HG03558 (cell line): ENCODE data around the gene NFATC1.

Source experiments
- ATAC-seq: cut with Tn5 transposase; IDR thresholded peaks from one replicate; pipeline ENCODE4 v1.9.1; 2021; ENCODE audit warnings: moderate number of reproducible peaks; ENCODE audit not compliant: unreplicated experiment; ENCODE audit errors: extremely low read depth

NFATC1 gene

GRCh38 chr18:79483971-79484491 is 88.3 kb downstream of the NFATC1 start:
- no peak for ATAC-seq

- no peak for ATAC-seq
Measured at GRCh38 chr18:79484661-79485621, 89.2 kb downstream of the NFATC1 start.

- no peak for ATAC-seq
Measured at GRCh38 chr18:79485788-79486355, 90.1 kb downstream of the NFATC1 start.

GRCh38 chr18:79486356-79487182 is 90.8 kb downstream of the NFATC1 start:
- ATAC-seq: no peak

GRCh38 chr18:79487183-79487800 is 91.6 kb downstream of the NFATC1 start:
- ATAC-seq: no peak

- ATAC-seq: no peak
Measured at GRCh38 chr18:79487801-79488201, 92.1 kb downstream of the NFATC1 start.

- ATAC-seq: no peak
Measured at GRCh38 chr18:79488311-79489050, 92.8 kb downstream of the NFATC1 start.

- no peak for ATAC-seq
Measured at GRCh38 chr18:79489051-79489898, 93.5 kb downstream of the NFATC1 start.

- ATAC-seq: no peak
Measured at GRCh38 chr18:79489899-79490625, 94.3 kb downstream of the NFATC1 start.

- ATAC-seq: no peak
Measured at GRCh38 chr18:79490626-79491041, 94.9 kb downstream of the NFATC1 start.

GRCh38 chr18:79491081-79491551 is 95.4 kb downstream of the NFATC1 start:
- ATAC-seq: no peak

GRCh38 chr18:79493211-79493800 is 97.6 kb downstream of the NFATC1 start:
- ATAC-seq: no peak

- no peak for ATAC-seq
Measured at GRCh38 chr18:79493801-79494211, 98.1 kb downstream of the NFATC1 start.

- ATAC-seq: no peak
Measured at GRCh38 chr18:79494936-79495335, 99.2 kb downstream of the NFATC1 start.

- ATAC-seq: no peak
Measured at GRCh38 chr18:79495591-79496071, 99.9 kb downstream of the NFATC1 start.

- ATAC-seq: no peak
Measured at GRCh38 chr18:79496237-79496977, 100.7 kb downstream of the NFATC1 start.
